Left lung (tissue), 10 donors: ENCODE data around the gene ATP6V1A. TPM values are rescaled to one million over a fixed set of nuclear protein-coding genes. Genes with fewer than 3 reads are reported as not detected.
A peak's percentile ranks its signal among the peaks of the same experiment; 100 is the strongest.

ENCODE experiments used
- ATAC-seq: fragments of 200-7000 bp; cut with Tn5 transposase; one replicate; pipeline ENCODE4 v1.9.1; 2020; ENCODE audit warnings: moderate library complexity
- DNase-seq, 4 donors: peaks; one replicate each; pipeline ENCODE4 v3.0.0-alpha.2; 2013 to 2020
- H3K27ac ChIP-seq, 2 donors: fragments of 200-600 bp; sonication (generic) in 1 of 2; one replicate each; pipeline versions ENCODE4 v1.5.0 to v1.8.0; 2020 to 2021
- H3K27me3 ChIP-seq, 2 donors: fragments of 200-600 bp; sonication (generic) in 1 of 2; one replicate each; pipeline versions ENCODE4 v1.5.0 to v1.8.0; 2020 to 2021
- H3K36me3 ChIP-seq, 2 donors: fragments of 200-600 bp; sonication (generic) in 1 of 2; one replicate each; pipeline versions ENCODE4 v1.5.0 to v1.8.0; 2020 to 2021
- H3K4me1 ChIP-seq, 2 donors: fragments of 200-600 bp; one replicate each; pipeline ENCODE4 v1.8.0; 2021
- H3K4me3 ChIP-seq, 2 donors: fragments of 200-600 bp; sonication (generic) in 1 of 2; one replicate each; pipeline versions ENCODE4 v1.5.0 to v1.8.0; 2020 to 2021; ENCODE audit warnings: mild to moderate bottlenecking in 1 of 2
- H3K9me3 ChIP-seq, 2 donors: fragments of 200-600 bp; sonication (generic) in 1 of 2; one replicate each; pipeline versions ENCODE4 v1.5.0 to v1.8.0; 2020 to 2021
- intact Hi-C, 2 donors: fragments of 100-400 bp; cut with DNase I; formaldehyde crosslinking; loops; one replicate each; pipeline versions ENCODE4 v1.11.2 to v1.14.2; 2022
- polyA plus RNA-seq, 6 donors: library from polyadenylated mRNA; unstranded; fragments of 120-200 nt; gene quantifications; one replicate each; pipeline ENCODE4 v1.2.1, GENCODE V29; 2013; ENCODE audit not compliant: insufficient read length in 6 of 6
- total RNA-seq, 2 donors: library from RNA; stranded (reverse); fragmentation: NEBNext Ultra II Directional; extraction: Animal tissue kit (Norgen Biotek cat#: 25700); gene quantifications; one replicate each; pipeline ENCODE4 v1.2.1, GENCODE V29; 2021
- TF ChIP-seq, protein P1 (sequence below), 2 donors: fragments of 200-600 bp; sonication (generic) in 1 of 2; IDR thresholded peaks; one replicate each; pipeline versions ENCODE4 v1.5.0 to v1.8.0; 2021; ENCODE audit warnings: antibody characterized with exemption in 2 of 2
- donor health status: DM: no; HTN: yes; CAD: no.
- donor health status: DM: no; HTN: no; CAD: no.

Gene ATP6V1A
- total and polyA plus RNA-seq, 8 donors = 39.6 to 137 (median 49.9) TPM

DNA sequence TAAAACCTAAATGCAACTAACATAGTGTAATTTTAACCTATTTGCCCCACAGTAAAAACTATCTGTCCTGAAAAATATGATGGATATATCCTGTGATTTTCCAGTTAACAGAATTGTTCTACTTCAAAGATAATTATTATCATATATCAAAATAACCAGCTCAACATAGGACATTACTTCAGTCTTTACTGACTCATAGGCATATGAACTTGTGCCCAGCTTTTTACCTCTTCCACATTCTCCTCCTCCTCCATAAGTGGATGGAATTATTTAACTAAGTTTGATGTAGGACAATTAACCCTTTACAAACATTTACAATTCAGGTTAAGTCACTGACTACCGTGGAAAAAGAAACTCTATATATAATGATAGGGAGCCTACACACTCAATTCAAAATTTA, 27.5 kb upstream of the ATP6V1A start:
- peak; percentile 64 for ATAC-seq
- peaks cover 0 to 64% of the 10 kb centered on the region in 2 donors for H3K36me3 ChIP-seq
- TF ChIP-seq, protein P1, sequence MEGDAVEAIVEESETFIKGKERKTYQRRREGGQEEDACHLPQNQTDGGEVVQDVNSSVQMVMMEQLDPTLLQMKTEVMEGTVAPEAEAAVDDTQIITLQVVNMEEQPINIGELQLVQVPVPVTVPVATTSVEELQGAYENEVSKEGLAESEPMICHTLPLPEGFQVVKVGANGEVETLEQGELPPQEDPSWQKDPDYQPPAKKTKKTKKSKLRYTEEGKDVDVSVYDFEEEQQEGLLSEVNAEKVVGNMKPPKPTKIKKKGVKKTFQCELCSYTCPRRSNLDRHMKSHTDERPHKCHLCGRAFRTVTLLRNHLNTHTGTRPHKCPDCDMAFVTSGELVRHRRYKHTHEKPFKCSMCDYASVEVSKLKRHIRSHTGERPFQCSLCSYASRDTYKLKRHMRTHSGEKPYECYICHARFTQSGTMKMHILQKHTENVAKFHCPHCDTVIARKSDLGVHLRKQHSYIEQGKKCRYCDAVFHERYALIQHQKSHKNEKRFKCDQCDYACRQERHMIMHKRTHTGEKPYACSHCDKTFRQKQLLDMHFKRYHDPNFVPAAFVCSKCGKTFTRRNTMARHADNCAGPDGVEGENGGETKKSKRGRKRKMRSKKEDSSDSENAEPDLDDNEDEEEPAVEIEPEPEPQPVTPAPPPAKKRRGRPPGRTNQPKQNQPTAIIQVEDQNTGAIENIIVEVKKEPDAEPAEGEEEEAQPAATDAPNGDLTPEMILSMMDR (IDR thresholded peaks at IDR 0.05) = no peak
- no peak overlapping the region for H3K27ac ChIP-seq
- no peaks in the 10 kb centered on the region for H3K9me3 ChIP-seq
- intact Hi-C loops = no loop called here
- H3K4me1 ChIP-seq = no peaks in the 10 kb centered on the region
- no peak overlapping the region for H3K4me3 ChIP-seq
- no peak for DNase-seq
- no peaks in the 10 kb centered on the region for H3K27me3 ChIP-seq

DNA sequence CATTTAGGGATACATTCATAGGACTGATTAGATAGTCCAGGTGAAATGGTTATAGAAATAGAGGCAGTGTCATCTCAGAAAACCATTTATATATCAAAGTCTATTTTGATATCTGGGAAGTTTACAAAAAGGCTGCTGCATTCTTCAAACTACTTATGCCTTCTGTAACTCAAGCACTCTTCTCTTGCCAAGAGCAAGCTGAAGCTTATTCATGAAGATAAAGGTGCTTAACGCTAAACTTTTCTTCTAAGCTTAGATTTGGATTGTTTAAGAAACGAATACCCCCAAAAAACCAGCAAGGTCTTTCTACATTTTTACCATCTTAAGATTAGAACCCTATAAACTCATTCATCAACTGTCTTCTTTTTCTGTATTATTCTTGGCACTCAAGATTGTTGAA, 27.1 kb upstream of the ATP6V1A start:
- ATAC-seq (peak; percentile 76), DNase-seq (no peak)
- no peak overlapping the region for H3K4me3 ChIP-seq
- no peaks in the 10 kb centered on the region for H3K9me3 ChIP-seq
- TF ChIP-seq, protein P1 (IDR thresholded peaks at IDR 0.05) = no peak
- H3K4me1 ChIP-seq = no peaks in the 10 kb centered on the region
- peaks cover 0 to 64% of the 10 kb centered on the region in 2 donors for H3K36me3 ChIP-seq
- no peaks in the 10 kb centered on the region for H3K27me3 ChIP-seq
- H3K27ac ChIP-seq = no peak overlapping the region
- intact Hi-C loops = no loop called here

DNA sequence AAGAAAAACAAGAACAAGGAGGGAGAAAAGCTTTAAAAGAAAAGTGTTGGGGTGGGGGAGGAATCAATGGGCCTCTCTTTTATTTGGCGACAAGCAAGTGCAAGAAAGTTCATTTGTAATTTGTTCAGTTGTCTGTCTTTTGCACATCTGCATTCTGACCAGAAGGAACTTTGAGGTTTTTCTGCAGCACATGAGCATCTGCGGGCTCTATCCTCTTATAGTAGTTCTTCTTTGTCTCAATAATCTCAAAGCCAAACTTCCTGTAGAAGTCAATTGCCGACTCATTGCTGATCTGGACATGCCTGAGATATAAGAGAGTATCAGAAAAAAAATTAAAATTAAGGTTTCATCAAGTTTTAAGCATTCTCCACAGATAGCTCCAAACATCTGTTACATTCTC, 25.2 kb upstream of the ATP6V1A start:
- peaks cover 0 to 58% of the 10 kb centered on the region in 2 donors for H3K36me3 ChIP-seq
- TF ChIP-seq, protein P1 (IDR thresholded peaks at IDR 0.05) = no peak
- no peaks in the 10 kb centered on the region for H3K27me3 ChIP-seq
- H3K4me1 ChIP-seq = no peaks in the 10 kb centered on the region
- H3K27ac ChIP-seq = no peak overlapping the region
- ATAC-seq (no peak), DNase-seq (no peak)
- intact Hi-C loops = no loop called here
- no peaks in the 10 kb centered on the region for H3K9me3 ChIP-seq
- no peak overlapping the region for H3K4me3 ChIP-seq

DNA sequence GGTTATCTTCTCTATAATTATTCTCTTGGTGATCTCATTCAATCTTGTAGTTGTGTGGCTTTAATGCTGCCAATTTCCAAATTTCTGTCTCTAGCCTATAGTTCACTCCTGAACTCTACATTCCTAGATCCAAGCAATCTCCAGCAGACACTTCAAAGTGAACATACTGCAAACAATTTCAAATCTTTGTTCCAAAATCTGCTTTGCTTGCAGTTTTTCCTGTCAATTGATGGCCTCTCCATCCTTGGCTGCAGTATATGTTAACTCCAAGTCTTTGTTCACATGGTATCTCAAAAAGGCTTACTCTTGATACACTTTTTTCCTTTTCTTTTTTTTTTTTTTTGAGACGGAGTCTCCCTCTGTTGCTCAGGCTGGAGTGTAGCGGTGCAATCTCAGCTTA, 18.2 kb upstream of the ATP6V1A start:
- Histone ChIP-seq H3K27me3 (no peaks in the 10 kb centered on the region), H3K4me1 (no peaks in the 10 kb centered on the region), H3K27ac (no peak overlapping the region), H3K4me3 (no peak overlapping the region), H3K9me3 (no peaks in the 10 kb centered on the region), H3K36me3 (peaks cover 0 to 12% of the 10 kb centered on the region in 2 donors)
- ATAC-seq (no peak), DNase-seq (no peak)
- intact Hi-C loops = no loop called here
- TF ChIP-seq, protein P1 (IDR thresholded peaks at IDR 0.05) = no peak

DNA sequence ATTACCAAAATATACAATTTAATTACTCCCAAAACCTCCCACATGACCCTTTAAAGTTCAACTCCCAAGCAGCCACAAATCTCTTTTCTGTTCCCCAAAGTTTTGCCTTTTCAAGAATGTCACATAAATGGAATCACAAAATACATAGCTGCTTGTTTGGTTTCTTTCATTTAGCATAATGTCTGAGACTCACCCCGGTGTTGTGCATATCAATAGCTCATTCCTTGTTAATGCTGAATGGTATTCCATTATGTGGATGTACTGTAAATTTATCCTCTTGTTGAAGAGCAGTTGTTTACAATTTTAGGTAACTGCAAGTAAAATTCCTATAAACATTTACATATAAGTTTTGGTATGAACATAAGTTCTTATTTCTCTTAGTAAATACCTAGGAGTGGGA, 16.3 kb upstream of the ATP6V1A start:
- Histone ChIP-seq H3K9me3 (no peaks in the 10 kb centered on the region), H3K36me3 (peaks cover 0 to 8% of the 10 kb centered on the region in 2 donors), H3K4me3 (no peak overlapping the region), H3K27me3 (no peaks in the 10 kb centered on the region), H3K4me1 (no peaks in the 10 kb centered on the region), H3K27ac (no peak overlapping the region)
- ATAC-seq (no peak), DNase-seq (no peak)
- intact Hi-C loops = loop anchor here in 1 of 2 donors (10.0 kb wide), 1 partner anchor 104 kb away; the partner anchor contains the start of gene GRAMD1C
- TF ChIP-seq, protein P1 (IDR thresholded peaks at IDR 0.05) = no peak
